PC-9 (cell line): ENCODE data around the gene ATXN7.

Source experiments
- CTCF ChIP-seq: fragments of 200-600 bp; sonication (generic); conservative IDR thresholded peaks from 2 replicates; pipeline ENCODE4 v1.6.1; 2017; ENCODE audit warnings: mixed run types, antibody characterized with exemption, mild to moderate bottlenecking, moderate library complexity
- EZH2 ChIP-seq: fragments of 200-600 bp; sonication (generic); IDR thresholded peaks from 2 replicates; pipeline ENCODE4 v1.8.0; 2017; ENCODE audit warnings: antibody characterized with exemption, low read depth

GRCh38 chr3:63964681-63965485 lies 101.2 kb downstream of the ATXN7 start:
- no peak for TF ChIP-seq CTCF
- TF ChIP-seq EZH2 = no peak
